Measurements from ENCODE around the gene ATG2A.

Gene ATG2A

GRCh38 chr11:64854534-64855502, 62.2 kb downstream of the ATG2A start:
- no peak for DNase-seq
- no peak overlapping the region for H3K27ac ChIP-seq
- no peaks in the 10 kb centered on the region for H3K27me3 ChIP-seq (ENCODE audit: insufficient read depth, low read depth, severe bottlenecking)
- no peaks in the 10 kb centered on the region for H3K9me3 ChIP-seq (ENCODE audit: severe bottlenecking)
- H3K36me3 ChIP-seq: peaks cover 18% of the 10 kb centered on the region
- TF ChIP-seq CTCF (IDR thresholded peaks at IDR 0.05; ENCODE audit: low read depth, low read length): no peak
- no peak overlapping the region for H3K4me3 ChIP-seq (ENCODE audit: low read depth, low read length)

- no peaks in the 10 kb centered on the region for H3K27me3 ChIP-seq (ENCODE audit: insufficient read depth, low read depth, severe bottlenecking)
- H3K36me3 ChIP-seq: peaks cover 15% of the 10 kb centered on the region
- H3K27ac ChIP-seq: no peak overlapping the region
- H3K9me3 ChIP-seq (ENCODE audit: severe bottlenecking): no peaks in the 10 kb centered on the region
- H3K4me3 ChIP-seq (ENCODE audit: low read depth, low read length): no peak overlapping the region
- no peak for DNase-seq
- TF ChIP-seq CTCF (IDR thresholded peaks at IDR 0.05; ENCODE audit: low read depth, low read length): no peak
Measured at GRCh38 chr11:64854157-64854533, 62.9 kb downstream of the ATG2A start.

GRCh38 chr11:64853709-64854108, 63.3 kb downstream of the ATG2A start:
- no peak for DNase-seq
- Histone ChIP-seq H3K9me3 (ENCODE audit: severe bottlenecking) (no peaks in the 10 kb centered on the region), H3K27me3 (ENCODE audit: insufficient read depth, low read depth, severe bottlenecking) (no peaks in the 10 kb centered on the region), H3K4me3 (ENCODE audit: low read depth, low read length) (no peak overlapping the region), H3K27ac (no peak overlapping the region), H3K36me3 (peaks cover 15% of the 10 kb centered on the region)
- no peak for TF ChIP-seq CTCF (IDR thresholded peaks at IDR 0.05; ENCODE audit: low read depth, low read length)

- no peaks in the 10 kb centered on the region for H3K27me3 ChIP-seq (ENCODE audit: insufficient read depth, low read depth, severe bottlenecking)
- no peak for DNase-seq
- no peak overlapping the region for H3K4me3 ChIP-seq (ENCODE audit: low read depth, low read length)
- peaks cover 10% of the 10 kb centered on the region for H3K36me3 ChIP-seq
- no peak for TF ChIP-seq CTCF (IDR thresholded peaks at IDR 0.05; ENCODE audit: low read depth, low read length)
- no peaks in the 10 kb centered on the region for H3K9me3 ChIP-seq (ENCODE audit: severe bottlenecking)
- H3K27ac ChIP-seq: no peak overlapping the region
Measured at GRCh38 chr11:64852804-64853509, 64.1 kb downstream of the ATG2A start.

- TF ChIP-seq CTCF (IDR thresholded peaks at IDR 0.05; ENCODE audit: low read depth, low read length): no peak
- H3K27ac ChIP-seq: no peak overlapping the region
- H3K36me3 ChIP-seq: peaks cover 6% of the 10 kb centered on the region
- H3K4me3 ChIP-seq (ENCODE audit: low read depth, low read length): no peak overlapping the region
- no peak for DNase-seq
- H3K9me3 ChIP-seq (ENCODE audit: severe bottlenecking): no peaks in the 10 kb centered on the region
- H3K27me3 ChIP-seq (ENCODE audit: insufficient read depth, low read depth, severe bottlenecking): no peaks in the 10 kb centered on the region
Measured at GRCh38 chr11:64851831-64852351, 65.1 kb downstream of the ATG2A start.
